ENCODE data around the gene C1orf56.
A peak's percentile ranks its signal among the peaks of the same experiment; 100 is the strongest.

The C1orf56 gene

DNA sequence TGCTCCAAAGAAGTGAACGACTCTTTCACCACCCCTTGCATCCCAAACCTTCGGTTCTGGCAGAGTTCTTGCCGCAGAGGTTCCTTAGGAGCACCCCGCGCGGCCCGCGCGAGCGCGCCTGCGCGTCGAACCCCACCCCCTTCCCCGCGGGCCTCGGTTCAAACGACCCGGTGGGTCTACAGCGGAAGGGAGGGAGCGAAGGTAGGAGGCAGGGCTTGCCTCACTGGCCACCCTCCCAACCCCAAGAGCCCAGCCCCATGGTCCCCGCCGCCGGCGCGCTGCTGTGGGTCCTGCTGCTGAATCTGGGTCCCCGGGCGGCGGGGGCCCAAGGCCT lies at the start of gene C1orf56:
Gene C1orf56 (plus strand): TSS at position 161 of the 334 bp plus-strand sequence. CDS start 97 bp downstream, at position 258.
- DNase-seq: peak; percentile 61

GRCh38 chr1:150997949-150998348 lies 49.6 kb upstream of the C1orf56 start:
- DNase-seq: no peak

- DNase-seq: peak; percentile 71
Observed at GRCh38 chr1:150999051-150999674, 48.4 kb upstream of the C1orf56 start.

DNA sequence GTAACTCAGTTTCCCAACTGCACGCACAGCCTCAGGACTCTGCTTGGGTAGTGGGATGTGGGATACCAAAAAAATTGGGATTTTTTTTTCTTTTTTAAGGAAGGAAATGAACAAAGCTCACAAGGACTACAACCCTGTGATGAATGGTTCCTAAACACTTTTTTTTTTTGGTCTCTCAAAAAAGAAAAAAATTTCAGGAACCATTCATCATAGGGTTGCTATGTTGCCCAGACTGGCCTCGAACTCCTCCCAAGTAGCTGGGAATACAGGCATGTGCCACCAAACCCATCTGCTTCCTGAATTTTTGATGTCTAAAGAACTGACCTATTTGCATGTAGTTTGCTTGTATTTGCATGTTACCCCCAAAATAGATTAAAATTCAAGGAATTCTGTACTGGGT lies 47.6 kb upstream of the C1orf56 start:
- DNase-seq: no peak

GRCh38 chr1:151000408-151000807 lies 47.1 kb upstream of the C1orf56 start:
- DNase-seq: no peak

- DNase-seq: no peak
Observed at GRCh38 chr1:151001602-151002001, 45.9 kb upstream of the C1orf56 start.

GRCh38 chr1:151002051-151002450 lies 45.5 kb upstream of the C1orf56 start:
- DNase-seq: no peak

DNA sequence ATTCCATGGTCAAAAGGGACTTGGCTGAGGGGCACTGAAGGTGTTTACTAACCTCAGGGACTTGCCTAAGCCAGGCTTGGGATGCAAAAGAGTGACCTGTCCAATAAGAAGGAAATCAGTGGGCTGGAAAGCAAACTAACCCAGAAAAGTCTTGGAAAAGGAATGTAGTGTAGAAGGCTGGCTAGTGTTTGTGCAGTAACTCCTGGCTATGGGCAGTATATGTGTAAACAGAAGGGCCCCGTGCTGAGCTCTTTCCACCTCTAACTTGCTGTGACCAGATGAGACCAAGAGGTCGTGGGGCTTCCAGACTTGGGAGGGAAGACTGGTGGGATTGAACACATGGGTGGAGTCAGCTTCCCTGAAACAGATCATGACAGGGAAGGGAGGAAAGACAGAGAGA lies 44.9 kb upstream of the C1orf56 start:
- no peak for DNase-seq

GRCh38 chr1:151003180-151003579 lies 44.4 kb upstream of the C1orf56 start:
- no peak for DNase-seq

DNA sequence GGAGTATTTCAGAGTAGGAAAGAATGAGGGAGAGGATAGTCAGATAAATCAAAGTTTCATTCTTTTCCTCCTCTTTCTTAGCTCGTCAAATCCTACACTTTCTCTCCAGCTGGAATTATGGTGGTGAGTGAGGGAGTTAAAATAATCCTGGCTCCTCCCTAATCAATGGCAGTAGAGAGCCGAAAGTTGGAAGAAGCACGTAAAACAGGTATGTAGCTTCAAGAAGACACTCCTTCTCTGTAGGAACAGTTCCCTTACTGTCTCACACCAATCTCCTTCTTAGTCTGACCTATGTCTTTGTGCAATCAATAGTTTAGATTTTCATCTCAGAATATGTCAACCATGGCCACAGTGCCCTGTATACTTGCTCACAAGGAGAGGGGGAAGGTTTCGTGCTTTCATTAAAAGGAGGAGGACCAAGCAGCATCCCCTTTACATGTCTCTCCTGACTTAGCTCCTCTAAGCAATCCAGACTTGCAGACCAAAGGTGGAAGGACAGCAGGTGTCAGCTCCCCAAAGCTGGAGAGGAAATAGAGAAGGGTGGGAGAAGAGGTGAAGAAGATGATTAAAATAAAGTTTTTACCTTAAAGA lies 41.7 kb upstream of the C1orf56 start:
- DNase-seq: no peak

DNA sequence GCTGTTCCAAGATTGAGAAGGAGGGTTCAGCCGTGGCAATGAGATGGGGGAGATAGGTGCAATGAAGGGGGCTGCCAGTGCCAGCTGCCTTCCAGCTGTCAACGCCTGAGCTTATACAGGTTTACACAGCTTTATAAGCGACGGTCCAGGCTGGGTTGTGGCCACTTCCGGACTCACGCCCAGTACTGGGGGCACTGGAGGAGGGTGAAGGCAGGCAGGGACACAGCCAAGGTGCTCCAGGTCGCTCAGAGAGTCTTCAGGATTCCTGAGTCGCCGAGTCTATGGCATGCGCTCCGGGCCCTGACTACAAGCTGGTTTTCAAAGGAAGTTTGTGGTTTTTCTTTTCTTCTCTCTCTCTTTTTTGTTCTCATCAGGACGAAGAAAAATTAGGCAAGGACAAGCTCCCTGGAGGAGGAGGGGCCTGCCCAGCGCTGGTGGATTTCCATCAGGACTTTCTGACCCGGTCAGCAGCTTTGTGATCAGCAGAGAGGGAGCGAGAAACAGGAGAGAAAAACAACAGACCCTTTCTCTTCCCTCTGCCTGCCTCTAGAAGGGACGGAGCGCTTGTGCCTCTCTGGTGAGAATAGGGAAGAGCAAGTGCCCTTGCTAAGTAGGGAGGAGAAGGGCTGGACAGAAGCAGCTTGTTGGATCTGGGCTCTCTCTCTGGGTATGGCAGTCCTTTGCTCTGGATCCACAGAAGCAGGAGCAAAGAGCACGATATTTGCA lies 41.1 kb upstream of the C1orf56 start, which contains the start of gene MINDY1:
Gene MINDY1 (minus strand): TSS at position 576 of the 726 bp plus-strand sequence. CDS start 4,285 bp downstream, outside the sequence.
- peak; percentile 86 for DNase-seq

DNA sequence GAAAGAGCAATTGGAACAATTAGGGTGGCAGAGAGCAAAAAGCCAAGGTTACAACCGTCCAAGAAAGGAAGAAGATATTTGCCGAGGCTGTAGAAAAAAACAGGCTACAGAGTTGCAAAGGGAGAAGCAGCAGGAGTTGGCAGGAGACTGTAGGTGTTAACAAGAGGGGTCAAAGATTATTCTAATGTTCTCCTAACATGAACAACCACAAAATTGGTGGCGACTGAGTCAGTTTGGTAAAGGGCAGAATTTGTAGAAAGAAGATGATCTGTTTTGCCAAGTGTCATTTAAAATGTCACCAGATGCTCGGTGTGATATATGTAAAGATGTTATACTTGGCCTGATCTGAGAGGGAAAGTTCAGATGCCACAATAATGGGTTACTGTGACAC lies 39.7 kb upstream of the C1orf56 start:
- DNase-seq: no peak

GRCh38 chr1:151008244-151009205 lies 39.0 kb upstream of the C1orf56 start, which contains the start of gene PRUNE1:
TSS of gene PRUNE1 (plus strand) at chr1:151008449. CDS start at chr1:151008633, 184 bp downstream.
- peak; percentile 95 for DNase-seq

GRCh38 chr1:151009206-151009587 lies 38.4 kb upstream of the C1orf56 start:
- peak; percentile 34 for DNase-seq

DNA sequence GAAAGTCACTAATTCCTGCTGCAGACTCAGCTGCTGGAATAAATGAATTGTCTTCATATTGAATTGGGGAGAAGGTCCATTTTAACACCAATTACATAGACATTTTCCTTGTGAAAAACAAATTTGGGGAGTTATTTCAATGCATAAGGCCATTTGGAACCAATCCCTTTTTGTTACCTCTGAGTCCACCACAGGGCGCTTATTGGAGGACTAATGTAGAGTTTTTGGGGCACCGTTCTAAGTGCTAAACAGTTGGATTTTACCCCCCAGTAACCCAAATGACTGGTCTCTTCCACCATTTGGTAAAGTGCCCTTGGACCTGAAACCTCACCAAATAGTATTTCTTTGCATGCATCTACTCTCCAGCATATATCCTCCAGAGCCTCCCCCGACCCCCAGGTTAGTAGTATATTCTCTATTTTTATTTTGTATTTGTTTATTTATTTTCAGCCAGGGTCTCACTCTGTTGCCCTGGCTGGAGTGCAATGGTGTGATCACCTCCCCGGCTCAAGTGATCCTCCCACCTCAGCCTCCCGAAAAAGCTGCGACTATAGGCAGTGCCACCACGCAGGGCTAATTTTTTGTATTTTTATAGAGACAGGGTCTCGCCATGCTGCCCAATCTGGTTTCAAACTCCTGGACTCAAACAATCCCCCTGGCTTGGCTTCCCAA lies 37.7 kb upstream of the C1orf56 start:
- no peak for DNase-seq

DNA sequence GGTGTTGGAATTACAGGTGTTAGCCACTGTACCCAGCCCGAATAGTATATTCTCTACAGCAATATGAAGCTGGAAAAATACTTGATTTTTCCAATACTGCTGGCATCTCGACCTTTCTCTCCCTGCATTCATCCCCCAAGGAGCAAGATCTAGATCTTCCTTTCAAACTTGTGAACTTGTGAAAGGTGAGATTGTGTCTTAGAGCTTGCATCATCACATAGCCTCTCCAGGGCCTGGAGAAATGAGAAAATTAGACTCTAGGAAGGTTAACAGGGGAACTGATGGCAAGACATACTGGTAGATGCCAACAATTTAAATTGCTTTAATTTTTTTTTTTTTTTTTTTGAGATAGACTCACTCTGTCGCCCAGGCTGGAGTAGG lies 37.2 kb upstream of the C1orf56 start:
- DNase-seq: no peak

- DNase-seq: no peak
Observed at GRCh38 chr1:151011154-151011850, 36.2 kb upstream of the C1orf56 start.

- no peak for DNase-seq
Observed at GRCh38 chr1:151012684-151013471, 34.7 kb upstream of the C1orf56 start.

DNA sequence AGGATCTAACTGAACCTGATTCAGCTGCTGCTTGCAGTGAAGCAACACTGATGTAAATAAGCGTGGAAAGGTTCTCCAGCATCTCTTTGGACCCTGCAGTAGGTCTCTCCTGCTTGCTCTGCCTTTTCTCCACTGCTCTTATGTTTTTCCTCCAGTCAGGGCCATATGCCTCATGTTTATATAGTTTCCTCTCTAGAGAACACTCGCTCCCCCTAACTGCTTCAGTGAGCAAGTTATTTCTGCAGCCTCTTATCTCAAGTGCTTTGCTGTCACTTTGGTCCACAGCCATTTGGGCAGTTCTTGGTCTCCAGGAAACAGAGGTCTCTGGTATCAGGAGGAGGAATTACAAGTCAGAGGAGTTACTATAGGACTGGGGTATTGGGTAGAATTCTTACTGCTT lies 34.0 kb upstream of the C1orf56 start:
- DNase-seq: no peak

GRCh38 chr1:151024540-151025146 lies 22.9 kb upstream of the C1orf56 start:
- peak; percentile 60 for DNase-seq
